Activated CD8-positive, alpha-beta memory T cell treated with anti-CD3 and anti-CD28 coated beads for 36 hours (primary cell): ENCODE measurements around the gene ARHGAP31. TPM values are rescaled to one million over a fixed set of nuclear protein-coding genes. Genes with fewer than 3 reads are reported as not detected.

Experiments
- CTCF ChIA-PET: fragments of 350-600 bp; sonication (Branson Sonifier 250); formaldehyde crosslinking; loops from one replicate; lab custom pipeline; 2021; ENCODE audit warnings: antibody characterized with exemption; lab: Charles Lee
- POLR2A ChIA-PET: fragments of 350-600 bp; sonication (Branson Sonifier 250); formaldehyde crosslinking; loops from one replicate; lab custom pipeline; 2021; ENCODE audit warnings: antibody characterized with exemption; lab: Charles Lee
- total RNA-seq, 2 experiments: library from RNA; stranded (reverse); gene quantifications; one replicate each; pipeline ENCODE4 v1.2.3, GENCODE V29; 2021

ARHGAP31 gene
- total RNA-seq, 2 experiments from 2014 or later = 17.3 to 18.6 TPM

- CTCF ChIA-PET = no interaction called here
- POLR2A ChIA-PET = no interaction called here
These were observed 162.3 kb downstream of the ARHGAP31 start for GRCh38 chr3:119456469-119456868.

DNA sequence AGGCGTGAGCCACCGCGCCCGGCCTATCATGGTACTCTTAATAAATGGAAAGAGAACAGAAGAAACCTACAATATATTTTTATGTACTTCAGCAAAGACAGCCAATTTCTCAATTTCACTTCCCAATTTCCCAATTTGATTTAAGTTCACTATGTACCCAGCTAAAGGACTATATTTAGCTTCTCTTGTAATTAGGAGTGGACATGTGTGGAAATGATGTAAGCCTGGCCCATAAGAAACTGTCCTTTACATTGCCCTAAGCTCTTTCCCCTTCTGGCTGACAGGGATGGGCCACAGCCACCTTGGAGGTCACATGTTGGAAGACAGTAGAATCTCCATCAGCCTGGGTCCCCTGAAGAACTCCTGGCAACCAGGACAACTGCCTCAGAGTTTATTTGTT, 163.1 kb downstream of the ARHGAP31 start:
- ChIA-PET CTCF (no interaction called here), POLR2A (no interaction called here)

GRCh38 chr3:119463171-119464169, 169.3 kb downstream of the ARHGAP31 start, which contains the start of gene TMEM39A:
TMEM39A (minus strand) TSS chr3:119463615; CDS start chr3:119462074, 1,541 bp downstream.
- ChIA-PET CTCF (interaction anchor here (1.0 to 1.8 kb wide), 4 partner anchors 90 to 222 kb away, joined by 3 to 5 read pairs (median 3); partner anchors contain the start of genes ARHGAP31 and B4GALT4), POLR2A (interaction anchor here (0.6 to 3.0 kb wide), 9 partner anchors 8 to 462 kb away, joined by 3 to 17 read pairs (median 3); partner anchors contain the start of genes ARHGAP31, COX17 and TIMMDC1)

DNA sequence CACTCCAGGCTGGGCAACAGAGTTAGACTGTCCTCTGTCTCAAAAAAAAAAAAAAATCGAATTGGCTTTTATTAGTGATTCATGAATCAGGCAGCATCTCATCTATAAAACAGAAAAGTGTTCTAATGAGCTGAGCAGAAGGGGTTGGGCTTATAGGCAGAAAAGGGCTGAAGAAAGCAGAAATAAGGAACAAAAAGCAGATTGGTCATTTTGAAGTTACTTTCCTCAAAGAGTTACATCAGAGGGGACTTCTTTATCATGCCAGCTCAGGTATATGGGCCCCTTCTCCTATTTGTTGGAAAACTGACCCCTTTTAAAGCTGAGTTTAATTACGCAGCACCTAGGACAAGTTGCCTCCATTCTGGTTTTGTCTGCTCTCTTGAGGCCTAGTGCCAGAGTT, 173.9 kb downstream of the ARHGAP31 start:
- ChIA-PET POLR2A (interaction anchor here (0.7 to 2.5 kb wide), 2 partner anchors 31 to 342 kb away, joined by 4 to 14 read pairs; partner anchors contain the start of gene TIMMDC1), CTCF (no interaction called here)

- ChIA-PET POLR2A (interaction anchor here (1.0 to 2.5 kb wide), 2 partner anchors 29 to 147 kb away, joined by 3 to 14 read pairs; partner anchors contain the start of gene TIMMDC1), CTCF (no interaction called here)
These were observed 175.4 kb downstream of the ARHGAP31 start for GRCh38 chr3:119469418-119470189.

Other genes starting within 250 kb of the ARHGAP31 start
- not detected for gene TEX55, start 148.2 kb upstream of the ARHGAP31 start, total RNA-seq
- not detected for gene UPK1B, start 120.8 kb upstream of the ARHGAP31 start, total RNA-seq
- gene B4GALT4, start 53.5 kb upstream of the ARHGAP31 start, total RNA-seq = 10 to 100 TPM; 15.9 to 19.2 TPM
- 10 to 100 TPM; 45.4 to 45.6 TPM for gene TMEM39A, start 169.2 kb downstream of the ARHGAP31 start, total RNA-seq
- 10 to 100 TPM; 21.9 to 22.6 TPM for gene POGLUT1, start 174.6 kb downstream of the ARHGAP31 start, total RNA-seq
- 100 to 1,000 TPM; 162 to 164 TPM for gene TIMMDC1, start 204.2 kb downstream of the ARHGAP31 start, total RNA-seq